ENCODE data around the gene ATP1A4. TPM values are rescaled to one million over a fixed set of nuclear protein-coding genes. Genes with fewer than 3 reads are reported as not detected.

The ATP1A4 gene
- total and polyA plus RNA-seq, 2 of the 13 experiments (the other 11 are each of a cell fraction or from before 2014, with no cell fraction given) = not detected

- peak; percentile 82 for TF ChIP-seq ZNF691 (CRISPR knock-in tag; IDR thresholded peaks at IDR 0.05; ENCODE audit: borderline replicate concordance, low read depth)
- peak; percentile 87 for TF ChIP-seq SMC3 (IDR thresholded peaks at IDR 0.05; ENCODE audit: low read length)
- peak; percentile 80 for TF ChIP-seq SPEN (CRISPR knock-in tag; IDR thresholded peaks at IDR 0.05; ENCODE audit: low read depth)
- TF ChIP-seq ZNF563 (CRISPR knock-in tag; IDR thresholded peaks at IDR 0.05) = 0 out of 2 replicates have a peak, but pooled peaks have one; percentile 38
- no peak for TF ChIP-seq DR1 (CRISPR knock-in tag; IDR thresholded peaks at IDR 0.05)
- TF ChIP-seq NCOR1 (IDR thresholded peaks at IDR 0.05; ENCODE audit: borderline replicate concordance, low read length) = peak; percentile 59; the same call in 1 of the 2 replicates
- no peak for TF ChIP-seq ZNF792 (CRISPR knock-in tag; IDR thresholded peaks at IDR 0.05)
- 0 out of 2 replicates have a peak, but pooled peaks have one; percentile 21 for TF ChIP-seq TSC22D2 (CRISPR knock-in tag; IDR thresholded peaks at IDR 0.05; ENCODE audit: borderline replicate concordance)
- 0 out of 2 replicates have a peak, but pooled peaks have one; percentile 3 for TF ChIP-seq ESRRA (CRISPR knock-in tag; IDR thresholded peaks at IDR 0.05; ENCODE audit: low read depth)
- peak; percentile 44; the same call in 1 of the 2 replicates for TF ChIP-seq ARID4A (CRISPR knock-in tag; IDR thresholded peaks at IDR 0.05; ENCODE audit: borderline replicate concordance)
- TF ChIP-seq DRAP1 (CRISPR knock-in tag; IDR thresholded peaks at IDR 0.05) = no peak
- TF ChIP-seq SAP130 (CRISPR knock-in tag; IDR thresholded peaks at IDR 0.05; ENCODE audit: low read depth) = peak; percentile 43
- no peak; the same call in 1 of the 2 replicates for TF ChIP-seq ZNF232 (CRISPR knock-in tag; IDR thresholded peaks at IDR 0.05; ENCODE audit: borderline replicate concordance)
- no peak for TF ChIP-seq HMG20B (CRISPR knock-in tag; conservative IDR thresholded peaks at IDR 0.05)
- TF ChIP-seq PHB2 (IDR thresholded peaks at IDR 0.05; ENCODE audit: partially characterized antibody) = no peak
- no peak for TF ChIP-seq ZNF839 (CRISPR knock-in tag; IDR thresholded peaks at IDR 0.05; ENCODE audit: borderline replicate concordance)
- TF ChIP-seq ZBTB8A (CRISPR knock-in tag; IDR thresholded peaks at IDR 0.05; ENCODE audit: borderline replicate concordance, low read depth) = no peak
- TF ChIP-seq ZNF713 (CRISPR knock-in tag; IDR thresholded peaks at IDR 0.05) = no peak
- no peak for TF ChIP-seq ZNF775 (CRISPR knock-in tag; IDR thresholded peaks at IDR 0.05; ENCODE audit: borderline replicate concordance)
- no peak for TF ChIP-seq NFE2L2 (IDR thresholded peaks at IDR 0.05; ENCODE audit: low read length)
- TF ChIP-seq PAXIP1 (CRISPR knock-in tag; conservative IDR thresholded peaks at IDR 0.05) = peak; percentile 83
Observed at GRCh38 chr1:160193091-160193819, 41.9 kb downstream of the ATP1A4 start (continued).

Data from HepG2 (cell line).